Measurements from ENCODE around the gene COL19A1. TPM values are rescaled to one million over a fixed set of nuclear protein-coding genes. Genes with fewer than 3 reads are reported as not detected.
A peak's percentile ranks its signal among the peaks of the same experiment; 100 is the strongest.
"Not testable (repeated sequence)": the region's sequence is repeated elsewhere in the genome, so short reads cannot be mapped to it uniquely, and the experiment has no call there.

Gene COL19A1
- polyA plus RNA-seq (ENCODE audit: insufficient read length in 3 of 3) = 1 to 10 TPM; 2.4 to 3.7 (median 3.6) TPM
- long read RNA-seq, donor 1 = 0 reads
- long read RNA-seq, donor 2 = 0 reads
- long read RNA-seq, donor 3 = 0 reads
- long read RNA-seq, donor 4 = 0 reads
- long read RNA-seq, donor 5 = 0 reads
- long read RNA-seq, donor 6 = 0 reads
- long read RNA-seq, donor 7, partial matches to known transcripts = 0 of 1 reads
- long read RNA-seq, donor 7, other reads (novel, unspliced or antisense) = 0 of 1 reads
- long read RNA-seq, donor 8 = 0 reads
- long read RNA-seq, donor 9, partial matches to known transcripts = 24 of 32 reads
- long read RNA-seq, donor 9, other reads (novel, unspliced or antisense) = 7 of 32 reads
- long read RNA-seq, donor 10 = 0 reads
- long read RNA-seq, donor 11 = 0 reads
- long read RNA-seq, donor 12 = 0 reads
- long read RNA-seq, donor 13 = 0 reads
- long read RNA-seq, donor 14 = 0 reads
- long read RNA-seq, donor 15, partial matches to known transcripts = 5 of 5 reads
- long read RNA-seq, donor 15, other reads (novel, unspliced or antisense) = 0 of 5 reads
- long read RNA-seq, donor 16 = 0 reads

DNA sequence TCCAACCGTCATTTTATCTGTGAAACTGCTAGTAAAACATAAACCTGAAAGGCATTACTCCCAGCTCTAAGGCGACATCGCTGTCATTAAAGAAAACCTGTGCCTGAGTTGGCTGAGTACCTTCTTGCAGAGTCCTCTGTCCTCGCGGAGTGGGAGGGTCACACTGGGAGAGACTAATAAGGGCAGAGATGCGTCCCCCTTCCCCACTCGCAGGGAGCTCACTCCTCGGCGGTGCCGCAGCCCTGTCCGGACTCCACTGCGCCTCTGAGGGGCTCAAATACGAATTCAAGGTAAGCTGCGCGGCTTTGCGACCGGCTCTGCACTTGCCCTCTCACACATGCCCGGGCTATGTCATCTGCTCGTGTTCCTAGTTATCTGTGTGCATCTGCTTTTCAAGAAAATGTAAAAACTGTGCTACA lies at the start of gene COL19A1:
Gene COL19A1 (plus strand): TSS at position 206 of the 419 bp plus-strand sequence. CDS start 13,012 bp downstream, outside the sequence.
- DNase-seq = peak; percentile 11

DNA sequence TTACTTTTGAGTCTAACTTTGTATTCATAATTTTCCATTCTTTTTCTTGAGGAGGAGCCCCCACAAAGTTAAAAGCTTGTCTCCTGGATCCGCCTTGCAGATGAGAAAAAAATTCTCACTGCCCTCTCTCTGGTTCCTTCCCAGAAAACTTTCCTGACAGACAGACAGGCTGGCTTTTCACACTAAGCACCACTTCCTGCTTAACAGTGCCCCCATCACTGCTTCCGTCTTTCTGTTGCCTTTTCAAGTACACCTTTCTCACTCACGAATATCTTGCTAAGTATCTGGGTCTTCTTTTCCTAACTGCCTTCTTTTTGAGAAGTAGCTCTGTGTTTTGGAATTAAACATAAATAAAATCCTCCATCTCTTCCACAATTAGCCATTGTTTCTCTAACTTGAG lies 49.8 kb upstream of the COL19A1 start:
- DNase-seq = no peak

DNA sequence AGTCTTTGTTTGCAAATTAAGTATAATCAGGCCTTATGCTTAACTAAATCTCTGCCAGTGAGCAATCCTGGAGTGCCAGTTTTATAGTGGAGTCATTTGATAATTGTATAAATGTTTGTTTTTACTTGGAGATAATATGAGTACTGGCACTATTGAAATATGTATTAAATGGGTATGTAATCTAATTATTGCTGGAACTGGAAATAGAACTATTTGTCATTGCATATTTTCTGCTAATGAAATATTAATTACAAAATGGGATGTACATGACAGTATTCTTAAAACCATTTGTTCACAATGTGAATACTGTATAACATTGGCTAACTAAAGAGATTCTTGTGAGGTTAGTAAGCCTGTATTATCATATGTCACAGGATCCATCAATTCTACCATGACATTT lies 49.0 kb upstream of the COL19A1 start:
- DNase-seq = no peak

DNA sequence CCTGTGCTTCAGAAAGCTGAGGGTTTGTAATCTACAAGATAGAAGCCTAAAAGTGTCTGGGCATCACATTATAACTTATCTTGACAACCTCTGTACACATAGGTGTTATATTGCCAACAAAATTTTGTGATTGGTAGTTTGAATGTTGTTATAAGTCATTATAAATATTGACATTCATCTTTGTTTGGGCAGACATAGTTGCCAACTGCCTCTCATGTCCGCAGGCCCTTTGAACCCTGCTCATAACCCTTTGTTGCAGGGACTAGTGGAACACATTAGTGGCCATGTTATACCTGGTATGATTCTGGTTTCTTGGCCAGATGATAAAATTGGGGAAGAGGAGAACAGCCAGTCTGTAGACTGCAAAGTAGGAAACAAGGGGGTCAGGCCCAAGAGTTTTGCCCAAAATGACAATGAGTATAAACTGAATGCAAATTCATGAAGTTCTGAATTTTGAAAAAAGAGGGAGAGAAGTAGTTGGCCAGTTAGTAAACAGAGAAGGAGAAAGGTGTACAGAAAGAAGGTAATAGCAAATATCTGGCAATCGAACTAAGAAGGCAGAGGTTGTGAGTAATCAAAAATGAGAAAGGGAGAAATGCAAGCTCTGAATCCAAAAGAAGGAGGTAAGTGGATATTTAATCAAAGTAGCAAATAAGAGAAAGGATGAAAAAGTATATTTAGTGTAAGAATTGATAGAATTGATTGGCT lies 48.0 kb upstream of the COL19A1 start:
- no peak for DNase-seq

DNA sequence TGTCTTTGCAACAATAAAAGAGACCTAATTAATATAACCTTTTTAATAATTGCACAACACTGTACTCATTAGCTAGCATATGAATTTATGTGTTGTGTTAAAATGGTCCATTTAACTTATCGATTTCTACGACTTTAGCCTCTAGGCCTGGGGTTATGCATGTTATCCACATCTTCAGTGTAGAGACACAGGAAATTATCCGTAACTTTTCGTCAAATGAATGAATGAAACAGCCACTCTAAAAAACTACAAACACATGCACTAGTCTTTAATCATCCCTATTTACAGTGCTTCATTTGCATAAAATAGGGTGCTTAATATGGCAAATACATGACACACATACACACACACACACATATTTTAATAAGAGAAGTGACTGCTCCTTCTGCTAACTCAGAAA lies 47.2 kb upstream of the COL19A1 start:
- DNase-seq = no peak

DNA sequence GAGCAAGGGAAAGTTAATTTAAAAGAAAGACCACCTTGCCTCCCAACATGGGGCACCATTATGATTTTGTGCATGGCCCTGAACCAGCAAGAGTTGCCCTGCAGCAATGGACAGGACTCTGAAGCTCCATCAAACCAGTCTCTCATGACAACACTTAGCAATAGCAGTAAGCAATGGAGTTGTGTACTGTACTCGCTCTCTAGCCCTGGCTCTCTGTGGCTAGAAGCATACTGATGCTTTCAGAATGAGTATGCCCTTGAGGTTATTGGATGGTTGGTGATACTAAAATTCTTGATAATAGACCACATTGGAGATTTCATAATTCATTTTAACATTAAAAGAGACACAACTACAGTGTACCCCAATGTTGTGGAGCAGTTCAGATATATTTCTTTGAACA lies 46.3 kb upstream of the COL19A1 start:
- DNase-seq = no peak

DNA sequence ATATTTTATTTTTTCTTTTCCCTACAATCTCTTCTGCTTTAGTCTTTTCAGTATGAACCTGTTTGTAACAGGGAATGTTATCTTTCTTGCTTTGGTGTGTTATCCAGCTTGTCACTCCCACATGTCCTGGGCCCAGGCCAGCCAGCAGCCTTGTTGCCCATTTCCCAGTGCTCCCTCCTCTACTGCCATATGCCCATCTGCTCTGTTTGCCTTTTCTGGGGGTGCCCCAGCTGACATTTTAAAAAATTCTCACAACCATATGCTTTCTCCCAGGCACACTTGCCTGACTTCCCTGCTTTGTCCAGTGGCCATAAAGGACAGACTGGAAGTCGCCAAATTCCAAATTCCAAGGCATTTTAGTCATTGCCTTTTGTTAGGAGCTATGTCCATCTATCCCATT lies 45.9 kb upstream of the COL19A1 start:
- no peak for DNase-seq

DNA sequence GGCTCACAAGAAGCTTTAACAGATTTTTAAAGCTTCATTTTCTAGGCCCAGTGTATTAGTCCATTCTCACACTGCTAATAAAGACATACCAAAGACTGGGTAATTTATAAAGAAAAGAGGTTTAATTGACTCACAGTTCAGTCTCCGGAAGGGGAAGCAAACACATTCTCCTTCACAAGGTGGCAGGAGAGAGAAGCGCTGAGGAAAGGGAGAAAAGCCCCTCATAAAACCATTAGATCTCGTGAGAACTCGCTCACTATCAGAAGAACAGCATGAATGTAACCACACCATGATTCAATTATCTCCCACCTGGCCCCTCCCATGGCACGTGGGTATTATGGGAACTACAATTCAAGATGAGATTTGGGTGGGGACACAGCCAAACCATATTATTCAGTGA lies 42.0 kb upstream of the COL19A1 start:
- not testable (repeated sequence) for DNase-seq

DNA sequence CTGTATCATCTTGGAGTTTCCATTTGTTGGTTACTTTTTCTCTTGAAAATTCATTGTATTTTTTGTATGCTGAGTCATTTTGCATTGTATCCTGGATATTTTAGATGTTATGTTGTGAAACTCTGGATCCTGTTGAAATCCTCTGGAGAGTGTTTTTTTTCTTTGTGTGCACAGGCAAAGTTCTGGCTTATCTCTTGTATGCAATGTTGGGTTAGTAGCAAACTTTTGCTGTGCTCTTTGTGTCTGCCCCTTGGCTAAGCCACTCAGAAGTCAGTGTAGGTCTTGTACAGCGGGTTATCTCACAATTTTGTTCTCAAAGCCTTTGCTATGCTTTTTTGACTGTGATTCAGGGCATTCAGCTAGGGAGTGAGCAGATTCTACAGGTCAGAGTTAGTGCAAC lies 40.5 kb upstream of the COL19A1 start:
- DNase-seq = no peak

DNA sequence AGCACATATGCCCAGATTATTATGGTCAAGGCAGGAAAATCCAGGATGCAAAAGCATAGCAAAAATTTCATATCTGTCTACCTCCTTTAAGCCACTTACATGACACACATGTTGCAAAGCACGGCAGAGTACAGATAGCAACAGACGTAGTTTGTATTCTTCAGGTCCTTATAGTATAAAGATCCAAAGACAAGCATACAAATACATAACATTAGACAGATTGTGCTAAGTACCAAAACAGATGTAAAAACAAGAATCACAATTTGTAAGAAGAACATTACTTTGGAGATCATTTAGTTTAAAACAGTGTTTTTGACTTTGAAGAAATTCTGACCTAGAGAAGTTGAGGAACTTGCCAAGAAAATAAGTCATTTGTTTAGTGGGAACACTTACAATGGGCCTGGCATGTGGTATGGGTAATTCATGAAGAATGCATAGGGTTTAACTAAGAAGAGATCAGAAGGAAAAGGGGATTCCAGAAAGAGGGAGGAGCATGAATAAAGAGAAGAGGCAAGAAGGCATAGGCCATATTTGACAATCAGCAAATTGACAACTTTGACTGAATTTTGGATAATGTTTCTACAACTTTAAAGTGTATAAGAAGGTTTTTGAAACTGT lies 39.0 kb upstream of the COL19A1 start:
- no peak for DNase-seq

DNA sequence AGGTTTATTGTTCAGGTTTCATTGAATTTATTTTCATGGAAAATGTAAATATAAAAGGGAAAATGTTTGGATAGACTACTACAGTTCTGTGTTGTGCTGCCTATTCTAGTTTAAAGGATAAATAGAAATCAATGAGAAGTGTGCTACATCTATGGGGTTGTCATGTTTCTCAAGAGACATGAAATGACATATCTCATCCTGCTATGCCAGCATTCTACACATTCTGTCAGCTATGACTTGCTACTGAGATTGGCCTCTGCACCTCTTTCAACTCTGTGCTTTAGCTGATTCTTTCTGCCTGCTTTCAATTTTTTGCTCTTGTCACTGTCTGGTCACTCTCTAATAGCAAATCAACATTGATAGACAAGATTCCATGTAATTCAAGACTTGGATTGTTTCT lies 33.8 kb upstream of the COL19A1 start:
- DNase-seq = no peak

DNA sequence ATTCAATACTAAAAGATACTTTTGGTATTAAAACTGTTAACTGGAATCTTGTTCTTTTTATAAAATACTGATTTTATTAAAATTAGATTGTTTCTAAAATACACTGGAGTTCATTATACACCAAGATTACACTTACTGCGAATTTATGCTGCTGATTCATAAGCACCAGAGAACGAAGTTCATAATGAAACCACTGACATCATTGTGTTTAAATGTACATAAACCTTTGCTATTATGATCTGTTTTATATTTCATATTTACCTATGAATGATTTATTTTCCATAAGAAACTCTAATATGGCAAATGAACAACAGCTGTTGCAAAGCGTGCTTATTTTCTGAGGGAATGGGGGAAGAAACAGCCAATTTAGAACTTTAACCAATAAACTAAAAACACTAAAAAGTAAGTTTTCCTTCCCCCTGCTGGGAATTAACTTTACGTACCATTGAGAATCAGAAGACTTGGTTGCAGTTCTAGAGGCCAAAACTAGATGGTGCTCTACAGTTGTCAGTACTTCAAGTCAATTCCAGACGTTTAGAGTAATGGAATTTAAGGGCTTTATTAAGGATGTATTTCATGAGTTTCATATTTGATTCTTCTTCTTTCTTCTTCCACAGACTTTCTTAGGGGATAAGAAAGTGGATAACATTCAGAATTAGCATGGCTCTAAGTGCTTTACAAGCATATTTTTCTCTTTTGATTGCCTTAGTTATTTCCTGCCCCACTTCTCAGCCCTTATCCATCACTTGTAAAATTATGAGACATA lies 30.8 kb upstream of the COL19A1 start:
- peak; percentile 43 for DNase-seq

DNA sequence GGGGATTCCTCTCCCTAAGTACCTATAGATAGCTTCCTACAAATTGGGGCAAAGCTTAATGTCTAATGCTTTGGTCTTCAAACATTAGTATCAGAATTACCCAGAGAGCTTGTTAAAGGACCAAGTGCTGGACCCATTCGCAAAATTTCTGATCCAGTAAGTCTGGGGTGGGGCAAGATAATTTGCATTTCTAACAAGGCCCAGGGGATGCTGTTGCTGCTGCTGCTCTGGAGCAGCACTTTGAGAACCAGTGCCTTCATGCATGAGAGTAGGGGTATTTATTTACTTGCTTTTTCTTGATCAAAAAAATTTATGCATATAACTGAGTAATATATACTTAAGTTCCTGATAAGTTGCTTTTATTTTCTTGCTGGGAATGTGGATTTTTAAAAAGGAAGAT lies 24.5 kb upstream of the COL19A1 start:
- DNase-seq = no peak

DNA sequence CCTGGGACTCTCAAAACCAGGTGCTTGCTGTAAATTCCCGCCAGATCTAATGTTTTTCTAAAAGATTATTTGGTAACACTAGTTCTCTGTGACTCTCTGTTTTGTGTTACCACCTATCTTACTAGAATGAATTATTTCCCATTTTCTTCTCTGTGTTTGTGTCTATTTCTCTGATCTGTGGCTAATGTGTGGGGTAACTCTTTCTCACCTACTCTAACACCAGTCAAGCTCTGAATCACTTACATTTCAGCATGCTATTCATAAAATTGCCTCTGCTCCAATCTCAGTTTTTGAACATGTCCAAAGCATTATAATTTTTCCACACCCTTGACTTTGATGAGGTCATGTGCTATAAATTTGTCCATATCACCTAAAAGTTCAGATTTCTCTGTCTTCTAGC lies 23.2 kb upstream of the COL19A1 start:
- DNase-seq = no peak

DNA sequence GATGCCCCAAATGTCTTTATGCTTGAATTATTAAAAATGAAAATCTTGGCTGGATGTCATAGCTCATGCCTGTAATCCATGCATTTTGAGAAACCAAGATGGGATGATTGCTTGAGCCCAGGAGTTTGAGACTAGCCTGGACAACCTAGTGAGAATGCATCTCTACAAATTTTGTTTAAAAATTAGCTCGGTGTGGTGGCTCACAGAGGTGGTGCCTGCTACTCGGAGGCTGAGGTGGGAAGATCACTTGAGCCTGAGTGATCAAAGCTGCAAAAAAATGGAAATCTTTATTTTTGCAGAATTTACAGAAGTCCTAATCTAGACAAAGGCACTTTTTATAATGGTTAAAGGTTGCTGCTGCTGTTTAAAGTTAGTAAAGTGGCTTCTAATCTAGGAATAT lies 20.0 kb upstream of the COL19A1 start:
- no peak for DNase-seq

DNA sequence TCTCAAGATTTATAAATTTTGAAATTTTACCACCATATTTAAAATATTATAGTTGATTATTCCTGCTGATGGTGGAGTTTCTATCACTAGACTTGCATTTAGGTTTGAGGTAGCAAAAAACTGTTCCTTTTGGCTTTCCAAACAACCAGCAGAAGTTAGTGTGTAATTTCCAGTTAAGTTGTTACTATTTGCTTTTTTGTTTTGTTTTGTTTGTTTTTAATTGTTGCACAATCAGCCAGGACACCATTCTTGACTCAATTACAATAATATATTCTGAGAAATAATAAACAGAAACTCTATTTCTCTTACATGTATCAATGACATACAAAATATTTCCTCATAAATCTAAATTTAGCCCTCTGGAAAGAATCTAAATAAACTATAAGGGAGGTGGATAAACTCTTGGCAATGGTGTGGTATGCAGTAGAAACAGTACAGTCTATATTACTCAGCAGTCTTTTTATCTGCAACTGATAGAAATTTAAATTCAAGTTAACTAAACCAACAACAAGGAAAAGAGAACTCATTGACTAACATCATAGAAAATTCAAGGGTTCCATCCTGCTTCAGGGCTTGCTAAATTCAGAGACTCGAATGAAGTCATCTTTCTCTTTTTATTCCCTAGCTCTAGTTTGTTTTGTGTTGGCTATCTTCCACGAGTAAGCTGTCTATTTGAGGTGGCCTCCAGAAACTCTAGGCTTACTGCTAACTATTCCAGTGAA lies 19.4 kb upstream of the COL19A1 start:
- no peak for DNase-seq

DNA sequence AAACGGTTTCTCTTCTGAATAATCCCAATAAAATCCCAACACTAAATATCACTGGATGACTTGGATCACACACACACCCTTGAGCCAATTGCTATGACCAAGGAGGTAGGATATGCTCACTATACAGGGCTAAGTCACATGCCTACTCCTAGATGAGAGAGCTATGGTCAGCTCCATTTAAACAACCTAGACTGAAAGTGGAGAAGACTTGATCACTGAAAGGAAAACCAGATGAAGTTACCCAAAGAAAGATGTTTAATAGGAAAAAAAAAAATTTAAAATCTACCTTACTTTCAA lies 18.9 kb upstream of the COL19A1 start:
- no peak for DNase-seq

DNA sequence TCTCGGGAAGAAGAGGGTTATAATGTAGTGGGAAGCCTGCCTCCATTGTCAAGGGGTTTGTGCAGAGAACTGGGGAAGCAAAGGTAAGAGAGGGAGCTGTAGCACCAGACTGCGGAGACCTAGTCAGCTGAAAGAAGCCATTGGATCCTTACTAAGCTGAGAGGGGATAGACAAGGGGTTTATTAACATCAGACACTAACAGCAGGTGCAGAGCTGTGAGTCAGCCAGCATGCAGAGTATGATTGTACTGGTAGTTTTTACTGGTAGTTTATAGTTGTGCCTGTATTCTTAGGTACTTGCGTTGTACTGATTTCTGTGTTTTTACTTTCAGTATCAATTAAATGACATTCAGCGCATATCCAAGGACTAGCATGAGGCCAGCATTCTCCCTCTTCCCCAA lies 17.8 kb upstream of the COL19A1 start:
- DNase-seq = no peak

DNA sequence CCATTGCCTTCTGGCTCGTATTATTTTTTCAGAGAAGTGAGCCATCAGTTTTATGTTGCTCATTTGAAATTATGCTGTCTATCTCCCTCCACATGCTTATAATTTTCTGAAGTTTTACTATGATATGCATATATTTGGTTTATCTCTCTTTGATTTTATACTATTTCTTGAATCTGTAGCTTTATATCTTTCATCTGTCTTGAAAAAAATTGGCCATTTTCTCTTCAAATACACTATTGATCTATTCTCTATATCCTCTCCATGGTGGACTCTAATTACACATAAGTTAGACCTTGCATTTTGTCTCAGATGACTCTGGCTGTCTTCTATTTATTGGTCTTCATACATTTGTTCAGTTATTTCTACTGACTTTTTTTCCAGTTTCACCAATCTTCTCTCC lies 13.7 kb upstream of the COL19A1 start:
- DNase-seq = no peak

DNA sequence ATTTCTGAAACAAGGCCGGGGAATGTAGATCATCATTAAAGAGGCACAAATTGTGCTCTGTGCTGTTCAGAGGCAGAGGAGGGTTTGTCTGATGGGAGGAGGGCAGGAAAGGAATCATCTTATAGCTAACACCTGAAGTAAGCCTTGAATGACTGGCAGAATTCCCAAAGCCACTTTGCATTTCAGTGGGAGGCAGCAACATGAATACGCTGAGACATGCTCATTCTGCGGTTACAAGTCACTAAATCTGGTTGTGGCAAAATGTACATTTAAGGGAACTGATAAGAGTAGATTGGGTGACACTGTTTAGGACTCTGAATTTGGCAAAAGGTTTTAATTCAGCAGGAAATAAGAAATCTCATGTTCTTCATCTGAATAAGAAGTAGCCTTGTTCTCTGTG lies 4.4 kb upstream of the COL19A1 start:
- DNase-seq = no peak

DNA sequence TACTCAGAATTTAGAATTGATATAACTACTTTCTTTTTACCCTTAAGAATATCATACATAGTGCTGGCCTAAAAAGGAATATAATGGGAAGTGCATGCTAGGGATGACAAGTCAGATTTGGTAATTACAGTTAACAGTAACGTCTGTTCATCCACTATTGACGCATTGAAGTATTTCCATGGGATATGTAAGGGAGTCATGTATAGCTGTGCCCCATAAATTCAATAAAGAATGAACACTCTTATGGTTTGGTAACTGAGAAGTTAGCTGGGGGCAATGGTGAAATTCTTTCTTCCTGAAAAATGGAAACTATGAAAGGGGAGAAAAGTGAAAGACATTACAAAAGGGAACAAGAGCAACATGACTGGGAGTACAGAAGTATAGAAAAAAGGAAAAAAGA lies 2.6 kb upstream of the COL19A1 start:
- no peak for DNase-seq

DNA sequence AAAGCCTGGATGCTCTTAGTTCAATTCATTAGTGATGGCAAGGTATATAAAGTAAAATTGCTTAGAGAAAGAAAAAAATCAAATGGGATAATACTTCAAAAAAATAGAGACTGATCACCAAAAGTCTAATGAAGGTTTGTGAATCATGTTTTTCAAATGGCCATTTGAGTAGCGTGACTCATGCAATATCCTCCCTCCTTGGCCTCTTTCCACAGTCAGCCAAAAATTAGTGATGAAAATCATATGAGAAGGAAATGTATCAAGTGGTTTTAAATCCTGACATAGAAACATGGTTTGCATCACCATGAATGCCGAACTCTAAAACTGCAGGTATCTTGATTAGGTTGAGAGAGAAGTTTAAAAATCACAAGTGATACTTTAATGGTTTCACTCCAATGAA lies 1.2 kb upstream of the COL19A1 start:
- DNase-seq = no peak
